GM12878 (cell line): ENCODE measurements around the gene CLIP3. TPM values are rescaled to one million over a fixed set of nuclear protein-coding genes. Genes with fewer than 3 reads are reported as not detected.

Experiments
- ATAC-seq: fragments of 200-7000 bp; cut with Tn5 transposase; 3 replicates; pipeline ENCODE4 v1.9.1; 2020; ENCODE audit warnings: mild to moderate bottlenecking, moderate library complexity
- BruUV-seq: library from RNA; stranded (reverse); fragments of 400-500 nt; replicated peaks from 2 replicates; lab custom pipeline; 2021; lab: Mats Ljungman, UMichigan
- CTCF ChIA-PET: fragments of 300-600 bp; sonication (Branson Sonifier 250); formaldehyde crosslinking; extraction: SDS; loops from one replicate; lab custom pipeline; 2021; ENCODE audit warnings: inconsistent platforms; lab: Yijun Ruan, JAX
- POLR2A ChIA-PET: fragments of 350-600 bp; formaldehyde crosslinking; extraction: SDS; loops from one replicate; lab custom pipeline; 2021; ENCODE audit warnings: inconsistent platforms; lab: Charles Lee
- RAD21 ChIA-PET: fragments of 300-600 bp; sonication (Branson Sonifier 250); formaldehyde crosslinking; loops from one replicate; lab custom pipeline; 2023; ENCODE audit warnings: antibody characterized with exemption; ENCODE audit not compliant: unreplicated experiment; lab: Charles Lee
- SMC1A ChIA-PET: fragments of 300-600 bp; sonication (Branson Sonifier 250); formaldehyde crosslinking; loops from one replicate; lab custom pipeline; 2023; ENCODE audit not compliant: unreplicated experiment, uncharacterized antibody; lab: Charles Lee
- DNase-seq: peaks from one replicate; pipeline ENCODE4 v3.0.0-alpha.2; 2011; ENCODE audit warnings: low read depth, low spot score
- FAIRE-seq: peaks from 3 replicates; lab custom pipeline; 2011; peaks lifted over from hg19 to GRCh38; lab: Jason Lieb, UNC
- H2AFZ ChIP-seq: 2 replicates; pipeline ENCODE4 v1.6.0; 2011; ENCODE audit warnings: low read depth, low read length, control low read depth; ENCODE audit not compliant: control insufficient read depth
- H3K27ac ChIP-seq: 2 replicates; pipeline ENCODE4 v1.5.1; 2011; ENCODE audit warnings: control low read depth; ENCODE audit not compliant: control insufficient read depth, insufficient read depth
- H3K27me3 ChIP-seq, 2 experiments: replicated peaks in 1 of 2; 2 replicates each; pipeline versions ENCODE4 v1.6.0 to v1.6.1; 2011; ENCODE audit warnings: low read length in 1 of 2; ENCODE audit not compliant: control insufficient read depth in 2 of 2, insufficient read depth in 2 of 2
- H3K36me3 ChIP-seq, 2 experiments: 2 replicates each; pipeline ENCODE4 v1.5.1; 2011; ENCODE audit warnings: low read length in 1 of 2; ENCODE audit not compliant: control insufficient read depth in 2 of 2, insufficient read depth in 2 of 2
- H3K4me1 ChIP-seq: 2 replicates; pipeline ENCODE4 v1.6.1; 2011; ENCODE audit warnings: mild to moderate bottlenecking, low read length, moderate library complexity, mixed read lengths; ENCODE audit not compliant: control insufficient read depth, insufficient read depth
- H3K4me2 ChIP-seq: 2 replicates; pipeline ENCODE4 v1.6.0; 2011; ENCODE audit warnings: control low read depth; ENCODE audit not compliant: control insufficient read depth, insufficient read depth
- H3K4me3 ChIP-seq: fragments of 200-600 bp; sonication (generic); 2 replicates; pipeline ENCODE4 v1.5.1; 2016
- H3K79me2 ChIP-seq: 2 replicates; pipeline ENCODE4 v1.6.0; 2011; ENCODE audit warnings: low read length; ENCODE audit not compliant: control insufficient read depth, insufficient read depth
- H3K9ac ChIP-seq: 2 replicates; pipeline ENCODE4 v1.8.0; 2011; ENCODE audit warnings: low read length, control low read depth, mixed read lengths; ENCODE audit not compliant: control insufficient read depth, insufficient read depth
- H3K9me3 ChIP-seq: replicated peaks from 3 replicates; pipeline ENCODE4 v1.5.1; 2011; ENCODE audit warnings: mild to moderate bottlenecking, low read length; ENCODE audit not compliant: control insufficient read depth, insufficient read depth
- H4K20me1 ChIP-seq: 2 replicates; pipeline ENCODE4 v1.6.0; 2011; ENCODE audit not compliant: control insufficient read depth, insufficient read depth
- BACH1 ChIP-seq: fragments of 450-650 bp; IDR thresholded peaks from 2 replicates; pipeline ENCODE4 v1.6.1; 2017; ENCODE audit warnings: mild to moderate bottlenecking, borderline replicate concordance
- CEBPB ChIP-seq, 2 experiments: fragments of 150-350 bp in 1 of 2; IDR thresholded peaks; 2 replicates each; pipeline ENCODE4 v1.6.1; 2012 to 2014; ENCODE audit warnings: low read depth in 2 of 2, low read length in 2 of 2, borderline replicate concordance in 1 of 2, inconsistent platforms in 1 of 2
- ESRRA ChIP-seq: IDR thresholded peaks from 2 replicates; pipeline ENCODE4 v1.6.1; 2012; ENCODE audit warnings: mild to moderate bottlenecking, low read length, improper control_type of control experiment
- HCFC1 ChIP-seq: fragments of 150-350 bp; IDR thresholded peaks from 2 replicates; pipeline ENCODE4 v1.6.1; 2014; ENCODE audit warnings: low read length
- HDAC6 ChIP-seq: fragments of 200-600 bp; sonication (generic); IDR thresholded peaks from one replicate; pipeline ENCODE4 v1.8.0; 2017; ENCODE audit warnings: antibody characterized with exemption; ENCODE audit not compliant: unreplicated experiment
- IRF3 ChIP-seq: fragments of 450-650 bp; IDR thresholded peaks from 2 replicates; pipeline ENCODE4 v1.6.1; 2014; ENCODE audit warnings: mild to moderate bottlenecking
- KLF5 ChIP-seq: fragments of 450-650 bp; IDR thresholded peaks from 2 replicates; pipeline ENCODE4 v1.6.1; 2014; ENCODE audit warnings: mild to moderate bottlenecking; ENCODE audit not compliant: partially characterized antibody
- MEF2A ChIP-seq: IDR thresholded peaks from 2 replicates; pipeline ENCODE4 v1.6.1; 2011; ENCODE audit warnings: low read depth, mild to moderate bottlenecking, low read length, moderate library complexity; ENCODE audit not compliant: insufficient read depth
- MYC ChIP-seq: IDR thresholded peaks from 2 replicates; pipeline ENCODE4 v1.6.1; 2011; ENCODE audit warnings: mild to moderate bottlenecking, low read length, moderate library complexity, inconsistent platforms; ENCODE audit not compliant: insufficient read depth, insufficient replicate concordance, insufficient read length, severe bottlenecking
- NR2C1 ChIP-seq: fragments of 450-650 bp; IDR thresholded peaks from 2 replicates; pipeline ENCODE4 v1.6.1; 2017; ENCODE audit warnings: antibody characterized with exemption, mild to moderate bottlenecking, moderate library complexity
- RAD51 ChIP-seq: fragments of 450-650 bp; IDR thresholded peaks from 2 replicates; pipeline ENCODE4 v1.6.1; 2016; ENCODE audit warnings: moderate library complexity, mild to moderate bottlenecking, inconsistent platforms
- RBBP5 ChIP-seq: fragments of 200-600 bp; sonication (generic); conservative IDR thresholded peaks from 2 replicates; pipeline ENCODE4 v1.6.1; 2016
- RCOR1 ChIP-seq: conservative IDR thresholded peaks from 2 replicates; pipeline ENCODE4 v1.6.1; 2012; ENCODE audit warnings: low read depth, low read length, improper control_type of control experiment
- RFX5 ChIP-seq: IDR thresholded peaks from 2 replicates; pipeline ENCODE4 v1.6.1; 2011; ENCODE audit warnings: low read depth, low read length, improper control_type of control experiment
- SMAD5 ChIP-seq: IDR thresholded peaks from 2 replicates; pipeline ENCODE4 v1.6.1; 2016; ENCODE audit warnings: antibody characterized with exemption, low read depth
- ZNF217 ChIP-seq: fragments of 450-650 bp; IDR thresholded peaks from 2 replicates; pipeline ENCODE4 v1.6.1; 2017; ENCODE audit warnings: antibody characterized with exemption, mild to moderate bottlenecking
- WGBS: methylation state at CpG from one replicate; pipeline ENCODE4 v1.1.6; 2016; ENCODE audit warnings: low lambda C conversion rate; ENCODE audit not compliant: insufficient replicate concordance, insufficient coverage; ENCODE audit errors: missing lambda C conversion rate; 5-methylcytosine and 5-hydroxymethylcytosine counted together
- in situ Hi-C: fragments of 300-500 bp; cut with MboI; formaldehyde crosslinking; loops from 9 replicates; pipeline ENCODE4 v1.14.3; 2018; ENCODE audit warnings: mixed read lengths
- intact Hi-C: fragments of 100-400 bp; cut with micrococcal nuclease; formaldehyde crosslinking; loops from one replicate; pipeline ENCODE4 v1.14.2; 2022; ENCODE audit not compliant: unreplicated experiment
- polyA plus RNA-seq, 11 experiments: library from polyadenylated mRNA; depleted of rRNA in 4 of 11; unstranded in 6 of 11; stranded (reverse) in 5 of 11; fragments of >200 nt; fragmentation: Nextera tagmentation in 4 of 11; fragmentation: Illumina TruSeq in 1 of 11; extraction: Ambion mirVana in 4 of 11; extraction: Trizol in 1 of 11; gene quantifications; 1 replicate in 1 of 11; 2 replicates in 10 of 11; pipeline versions ENCODE4 v1.2.1 to v1.2.3, GENCODE V29; 2011 to 2016; ENCODE audit warnings: inconsistent platforms in 2 of 11, missing spikeins in 2 of 11, low read depth in 1 of 11
- total RNA-seq, 4 experiments: library from RNA; depleted of rRNA in 3 of 4; stranded (reverse); fragments of >200 nt in 3 of 4; fragmentation: Illumina TruSeq in 1 of 4; extraction: Trizol in 1 of 4; gene quantifications; 2 replicates each; pipeline versions ENCODE4 v1.2.1 to v1.2.3, GENCODE V29; 2013 to 2021
- TF ChIP-seq, protein P1 (sequence below): fragments of 150-350 bp; IDR thresholded peaks from 2 replicates; pipeline ENCODE4 v1.6.1; 2014; ENCODE audit warnings: mild to moderate bottlenecking, low read depth, low read length

Gene CLIP3
- total and polyA plus RNA-seq, 10 of the 15 experiments (the other 5 are each of a cell fraction or from before 2014, with no cell fraction given) = 0.09 to 2.7 (median 0.45) TPM; not detected in 1

DNA sequence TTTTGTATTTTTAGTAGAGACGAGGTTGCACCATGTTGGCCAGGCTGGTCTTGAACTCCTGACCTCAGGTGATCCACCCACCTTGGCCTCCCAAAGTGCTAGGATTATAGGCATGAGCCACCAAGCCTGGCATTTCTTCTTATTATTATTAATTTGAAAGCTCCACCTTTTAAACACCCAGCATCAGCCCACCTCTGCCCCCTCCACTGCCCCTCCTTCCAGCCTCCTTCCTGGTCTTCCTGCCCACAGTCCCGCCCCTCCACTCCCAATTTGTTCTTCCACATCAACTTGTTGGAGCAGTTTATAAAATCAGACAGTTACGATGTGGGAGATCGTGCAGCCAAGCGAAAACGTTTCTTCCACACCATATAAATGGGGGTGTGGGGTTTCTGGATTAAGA is 7.8 kb upstream of the CLIP3 start:
- Histone ChIP-seq H3K79me2 (no peaks in the 10 kb centered on the region), H4K20me1 (no peaks in the 10 kb centered on the region), H2AFZ (no peak overlapping the region), H3K9ac (no peak overlapping the region), H3K27ac (no peak overlapping the region), H3K27me3 (no peaks in the 10 kb centered on the region), H3K36me3 (peaks cover 0 to 2% of the 10 kb centered on the region in 2 experiments; a peak in 3 of 4 replicates), H3K4me3 (no peak overlapping the region), H3K4me2 (no peak overlapping the region), H3K4me1 (no peaks in the 10 kb centered on the region), H3K9me3 (no peaks in the 10 kb centered on the region)
- ChIA-PET POLR2A (no interaction called here), RAD21 (no interaction called here), CTCF (no interaction called here), SMC1A (no interaction called here)
- TF ChIP-seq KLF5 (no peak), SMAD5 (no peak), RBBP5 (no peak), NR2C1 (no peak), ESRRA (no peak), HDAC6 (no peak), BACH1 (no peak), MEF2A (no peak), RFX5 (no peak), CEBPB (IDR thresholded peaks at IDR 0.05; ENCODE audit: borderline replicate concordance in 1 of 2, low read depth in 2 of 2, low read length in 2 of 2) (no peak), MYC (no peak), HCFC1 (no peak), ZNF217 (no peak), RAD51 (no peak), RCOR1 (no peak), IRF3 (no peak)
- TF ChIP-seq, protein P1, sequence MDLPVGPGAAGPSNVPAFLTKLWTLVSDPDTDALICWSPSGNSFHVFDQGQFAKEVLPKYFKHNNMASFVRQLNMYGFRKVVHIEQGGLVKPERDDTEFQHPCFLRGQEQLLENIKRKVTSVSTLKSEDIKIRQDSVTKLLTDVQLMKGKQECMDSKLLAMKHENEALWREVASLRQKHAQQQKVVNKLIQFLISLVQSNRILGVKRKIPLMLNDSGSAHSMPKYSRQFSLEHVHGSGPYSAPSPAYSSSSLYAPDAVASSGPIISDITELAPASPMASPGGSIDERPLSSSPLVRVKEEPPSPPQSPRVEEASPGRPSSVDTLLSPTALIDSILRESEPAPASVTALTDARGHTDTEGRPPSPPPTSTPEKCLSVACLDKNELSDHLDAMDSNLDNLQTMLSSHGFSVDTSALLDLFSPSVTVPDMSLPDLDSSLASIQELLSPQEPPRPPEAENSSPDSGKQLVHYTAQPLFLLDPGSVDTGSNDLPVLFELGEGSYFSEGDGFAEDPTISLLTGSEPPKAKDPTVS = no peak
- intact Hi-C loops (no loop called here), in situ Hi-C loops (no loop called here)
- DNase-seq (no peak), ATAC-seq (no peak), FAIRE-seq (no peak)
- 72% methylated on average over 6 of the region's 6 CpGs for WGBS
- BruUV-seq = no TSS peak
